Activated CD4-positive, alpha-beta memory T cell treated with anti-CD3 and anti-CD28 coated beads for 36 hours (primary cell): ENCODE measurements around the gene ATCAY. TPM values are rescaled to one million over a fixed set of nuclear protein-coding genes. Genes with fewer than 3 reads are reported as not detected.
"Not testable (repeated sequence)": the region's sequence is repeated elsewhere in the genome, so short reads cannot be mapped to it uniquely, and the experiment has no call there.

Source experiments
- CTCF ChIA-PET: fragments of 350-600 bp; sonication (Branson Sonifier 250); formaldehyde crosslinking; loops from one replicate; lab custom pipeline; 2021; ENCODE audit warnings: antibody characterized with exemption, inconsistent platforms; lab: Charles Lee
- POLR2A ChIA-PET: fragments of 350-600 bp; sonication (Branson Sonifier 250); formaldehyde crosslinking; loops from one replicate; lab custom pipeline; 2021; ENCODE audit warnings: antibody characterized with exemption; lab: Charles Lee
- DNase-seq: peaks from one replicate; pipeline ENCODE4 v3.0.0-alpha.2; 2020
- H3K27ac Mint-ChIP-seq: one replicate; pipeline ENCODE4 v1.8.0; 2021; ENCODE audit warnings: mixed read lengths
- H3K27me3 Mint-ChIP-seq: one replicate; pipeline ENCODE4 v1.8.0; 2021; ENCODE audit warnings: mixed read lengths
- H3K36me3 Mint-ChIP-seq: one replicate; pipeline ENCODE4 v1.8.0; 2021; ENCODE audit warnings: mixed read lengths
- H3K4me1 Mint-ChIP-seq: one replicate; pipeline ENCODE4 v1.8.0; 2021; ENCODE audit warnings: low read depth, mixed read lengths
- H3K4me3 Mint-ChIP-seq: one replicate; pipeline ENCODE4 v1.8.0; 2021; ENCODE audit warnings: mild to moderate bottlenecking, mixed read lengths
- H3K9me3 Mint-ChIP-seq: one replicate; pipeline ENCODE4 v1.8.0; 2021; ENCODE audit warnings: mixed read lengths
- intact Hi-C: fragments of 100-400 bp; cut with micrococcal nuclease; formaldehyde crosslinking; loops from one replicate; pipeline ENCODE4 v1.15.1; 2023
- total RNA-seq, 2 experiments: library from RNA; stranded (reverse); gene quantifications; one replicate each; pipeline ENCODE4 v1.2.3, GENCODE V29; 2021

ATCAY gene
- total RNA-seq, 2 experiments from 2014 or later = not detected

- no peaks in the 10 kb centered on the region for H3K9me3 Mint-ChIP-seq
- ChIA-PET CTCF (interaction anchor here (0.6 kb wide), 1 partner anchor 15 kb away, joined by 3 read pairs; no protein-coding TSS in a partner anchor), POLR2A (no interaction called here)
- peaks cover under 1% of the 10 kb centered on the region for H3K4me1 Mint-ChIP-seq
- H3K27ac Mint-ChIP-seq = no peak overlapping the region
- no peak for DNase-seq
- intact Hi-C loops = no loop called here
- no peak overlapping the region for H3K4me3 Mint-ChIP-seq
- no peaks in the 10 kb centered on the region for H3K36me3 Mint-ChIP-seq
- H3K27me3 Mint-ChIP-seq = peaks cover 2% of the 10 kb centered on the region
Observed at GRCh38 chr19:3945838-3946237, 65.4 kb downstream of the ATCAY start.

DNA sequence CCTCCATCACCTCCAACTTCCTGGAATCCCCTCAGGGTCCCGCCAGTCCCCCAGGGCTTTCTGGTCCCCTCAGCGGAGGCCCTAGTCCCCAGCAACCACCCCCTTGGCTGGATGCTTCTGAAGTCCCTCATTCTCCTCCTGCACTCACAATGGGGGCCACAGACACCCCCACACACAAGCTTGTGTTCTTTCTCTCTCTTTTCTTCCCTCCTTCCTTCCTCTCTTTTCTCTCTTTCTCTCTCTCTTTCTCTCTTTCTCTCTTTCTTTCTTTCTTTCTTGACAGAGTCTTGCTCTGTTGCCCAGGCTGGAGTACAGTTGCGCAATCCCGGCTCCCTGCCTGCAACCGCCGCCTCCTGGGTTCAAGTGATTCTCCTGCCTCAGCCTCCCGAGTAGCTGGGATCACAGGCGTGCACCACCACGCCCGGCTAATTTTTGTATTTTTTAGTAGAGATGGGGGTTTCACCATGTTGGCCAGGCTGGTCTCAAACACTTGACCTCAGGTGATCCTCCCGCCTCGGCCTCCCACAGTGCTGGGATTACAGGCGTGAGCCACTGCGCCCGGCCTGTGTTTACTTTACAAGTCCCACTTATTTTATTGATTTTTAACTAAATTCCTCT lies 66.9 kb downstream of the ATCAY start:
- H3K9me3 Mint-ChIP-seq, H3K36me3 Mint-ChIP-seq, H3K27me3 Mint-ChIP-seq, H3K27ac Mint-ChIP-seq, intact Hi-C loops, H3K4me3 Mint-ChIP-seq, H3K4me1 Mint-ChIP-seq, DNase-seq, CTCF ChIA-PET, POLR2A ChIA-PET: not testable (repeated sequence)

- CTCF ChIA-PET = no interaction called here
- POLR2A ChIA-PET = no interaction called here
- H3K4me3 Mint-ChIP-seq = no peak overlapping the region
- no peaks in the 10 kb centered on the region for H3K27me3 Mint-ChIP-seq
- no peaks in the 10 kb centered on the region for H3K36me3 Mint-ChIP-seq
- DNase-seq = no peak
- no peak overlapping the region for H3K27ac Mint-ChIP-seq
- H3K4me1 Mint-ChIP-seq = peaks cover 4% of the 10 kb centered on the region
- intact Hi-C loops = no loop called here
- no peaks in the 10 kb centered on the region for H3K9me3 Mint-ChIP-seq
Observed at GRCh38 chr19:3949294-3949693, 68.8 kb downstream of the ATCAY start.

GRCh38 chr19:3949997-3950859 lies 69.7 kb downstream of the ATCAY start:
- no peak for DNase-seq
- intact Hi-C loops = no loop called here
- ChIA-PET CTCF (no interaction called here), POLR2A (no interaction called here)
- Mint-ChIP-seq H3K4me3 (no peak overlapping the region), H3K36me3 (no peaks in the 10 kb centered on the region), H3K4me1 (peaks cover 4% of the 10 kb centered on the region), H3K9me3 (no peaks in the 10 kb centered on the region), H3K27ac (no peak overlapping the region), H3K27me3 (no peaks in the 10 kb centered on the region)

GRCh38 chr19:3950871-3951861 lies 70.7 kb downstream of the ATCAY start:
- ChIA-PET POLR2A (no interaction called here), CTCF (no interaction called here)
- Mint-ChIP-seq H3K27ac (no peak overlapping the region), H3K4me1 (peaks cover 4% of the 10 kb centered on the region), H3K9me3 (no peaks in the 10 kb centered on the region), H3K27me3 (no peaks in the 10 kb centered on the region), H3K4me3 (no peak overlapping the region), H3K36me3 (no peaks in the 10 kb centered on the region)
- DNase-seq = no peak
- intact Hi-C loops = no loop called here

GRCh38 chr19:3952755-3953276 lies 72.3 kb downstream of the ATCAY start:
- CTCF ChIA-PET, H3K27ac Mint-ChIP-seq, intact Hi-C loops, H3K27me3 Mint-ChIP-seq, H3K36me3 Mint-ChIP-seq, H3K4me3 Mint-ChIP-seq, H3K4me1 Mint-ChIP-seq, H3K9me3 Mint-ChIP-seq, POLR2A ChIA-PET, DNase-seq: not testable (repeated sequence)

- H3K27me3 Mint-ChIP-seq = no peaks in the 10 kb centered on the region
- CTCF ChIA-PET = no interaction called here
- H3K4me1 Mint-ChIP-seq = peaks cover 4% of the 10 kb centered on the region
- H3K4me3 Mint-ChIP-seq = no peak overlapping the region
- H3K36me3 Mint-ChIP-seq = peaks cover 2% of the 10 kb centered on the region
- H3K9me3 Mint-ChIP-seq = no peaks in the 10 kb centered on the region
- intact Hi-C loops = no loop called here
- POLR2A ChIA-PET = no interaction called here
- H3K27ac Mint-ChIP-seq = no peak overlapping the region
- no peak for DNase-seq
Observed at GRCh38 chr19:3954107-3954506, 73.6 kb downstream of the ATCAY start.

GRCh38 chr19:3955276-3955675 lies 74.8 kb downstream of the ATCAY start:
- CTCF ChIA-PET, H3K27me3 Mint-ChIP-seq, POLR2A ChIA-PET, H3K36me3 Mint-ChIP-seq, H3K4me1 Mint-ChIP-seq, H3K27ac Mint-ChIP-seq, DNase-seq, H3K9me3 Mint-ChIP-seq, intact Hi-C loops, H3K4me3 Mint-ChIP-seq: not testable (repeated sequence)

- Mint-ChIP-seq H3K36me3 (peaks cover 4% of the 10 kb centered on the region), H3K4me3 (no peak overlapping the region), H3K27me3 (no peaks in the 10 kb centered on the region), H3K4me1 (peaks cover 4% of the 10 kb centered on the region), H3K9me3 (no peaks in the 10 kb centered on the region), H3K27ac (no peak overlapping the region)
- DNase-seq = no peak
- ChIA-PET POLR2A (no interaction called here), CTCF (no interaction called here)
- intact Hi-C loops = no loop called here
Observed at GRCh38 chr19:3955688-3956087, 75.2 kb downstream of the ATCAY start.

DNA sequence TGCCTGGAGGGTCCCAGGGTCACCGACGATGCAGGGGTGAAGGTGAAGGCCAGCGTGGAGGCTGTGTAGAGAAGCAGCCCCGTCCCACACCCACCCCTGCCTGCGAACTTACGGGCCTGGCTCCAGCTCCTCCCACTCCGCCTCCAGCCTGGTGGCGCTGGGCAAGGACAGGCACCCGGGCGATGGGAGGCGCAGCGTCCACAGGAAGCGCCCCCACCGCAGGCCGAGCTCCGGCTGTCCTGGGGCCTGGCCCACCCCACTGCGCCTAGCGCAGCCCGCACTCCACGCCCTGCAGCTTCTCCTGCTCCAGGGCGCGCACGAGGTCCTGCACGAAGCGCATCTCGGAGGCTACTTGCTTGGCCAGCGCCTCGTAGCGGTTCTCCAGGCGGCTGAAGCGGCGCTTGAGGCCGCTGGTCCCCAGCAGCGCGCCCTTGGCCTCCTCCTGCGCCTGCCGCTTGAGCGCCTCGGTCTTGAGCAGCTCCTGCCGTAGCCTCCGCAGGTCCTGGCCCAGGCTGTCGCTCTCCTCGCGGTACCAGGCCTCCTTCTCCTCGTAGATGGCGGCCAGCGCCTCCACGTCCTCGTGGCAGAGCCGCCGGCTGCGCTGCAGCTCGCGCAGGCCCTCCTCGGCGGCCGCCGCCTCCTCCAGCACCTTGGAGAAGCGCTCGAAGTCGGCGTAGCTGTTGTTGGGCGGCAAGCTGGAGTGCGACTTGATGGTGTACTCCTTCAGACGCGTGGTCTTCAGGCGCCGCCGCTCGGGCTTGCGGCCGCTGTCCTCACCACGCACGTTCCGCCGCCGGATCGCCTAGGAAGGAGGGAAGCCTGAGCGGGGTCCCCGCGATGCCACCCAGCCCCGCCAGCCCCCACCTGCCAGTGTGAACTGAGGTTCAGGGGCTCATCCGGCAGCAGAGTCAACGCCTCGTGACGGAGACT lies 78.6 kb downstream of the ATCAY start:
- intact Hi-C loops = no loop called here
- no peaks in the 10 kb centered on the region for H3K27me3 Mint-ChIP-seq
- H3K27ac Mint-ChIP-seq = no peak overlapping the region
- no peak overlapping the region for H3K4me3 Mint-ChIP-seq
- no peaks in the 10 kb centered on the region for H3K4me1 Mint-ChIP-seq
- ChIA-PET POLR2A (interaction anchor here (0.6 to 1.5 kb wide), 3 partner anchors 13 to 441 kb away, joined by 3 to 4 read pairs (median 4); partner anchors contain the start of gene SH3GL1), CTCF (no interaction called here)
- DNase-seq = no peak
- peaks cover 16% of the 10 kb centered on the region for H3K36me3 Mint-ChIP-seq
- H3K9me3 Mint-ChIP-seq = no peaks in the 10 kb centered on the region

- H3K4me3 Mint-ChIP-seq = no peak overlapping the region
- POLR2A ChIA-PET = interaction anchor here (1.5 kb wide), 1 partner anchor 12 kb away, joined by 4 read pairs; no protein-coding TSS in a partner anchor
- CTCF ChIA-PET = no interaction called here
- no peaks in the 10 kb centered on the region for H3K4me1 Mint-ChIP-seq
- no peak for DNase-seq
- intact Hi-C loops = no loop called here
- peaks cover 18% of the 10 kb centered on the region for H3K36me3 Mint-ChIP-seq
- no peaks in the 10 kb centered on the region for H3K27me3 Mint-ChIP-seq
- no peaks in the 10 kb centered on the region for H3K9me3 Mint-ChIP-seq
- no peak overlapping the region for H3K27ac Mint-ChIP-seq
Observed at GRCh38 chr19:3959766-3960131, 79.3 kb downstream of the ATCAY start.
